WTC11 (cell line): ENCODE measurements around the gene LFNG. TPM values are rescaled to one million over a fixed set of nuclear protein-coding genes. Genes with fewer than 3 reads are reported as not detected.
A peak's percentile ranks its signal among the peaks of the same experiment; 100 is the strongest.

Experiments
- ATAC-seq: fragments of 200-7000 bp; cut with Tn5 transposase; 2 replicates; pipeline ENCODE4 v1.10.0; 2021; ENCODE audit warnings: mild to moderate bottlenecking, moderate library complexity
- CTCF ChIA-PET: fragments of 300-600 bp; sonication (Branson Sonifier 250); formaldehyde crosslinking; loops from one replicate; lab custom pipeline; 2021; ENCODE audit warnings: antibody characterized with exemption; lab: Charles Lee
- POLR2A ChIA-PET: fragments of 350-600 bp; sonication (Branson Sonifier 250); formaldehyde crosslinking; loops from one replicate; lab custom pipeline; 2021; ENCODE audit warnings: antibody characterized with exemption; lab: Charles Lee
- DNase-seq: peaks from one replicate; pipeline ENCODE4 v3.0.0; 2021; ENCODE audit warnings: low spot score
- H3K27ac Mint-ChIP-seq: 2 replicates; pipeline ENCODE4 v1.8.0; 2021; ENCODE audit warnings: mixed read lengths
- H3K27me3 Mint-ChIP-seq: 2 replicates; pipeline ENCODE4 v1.8.0; 2021; ENCODE audit warnings: low read depth, mild to moderate bottlenecking, moderate library complexity, mixed read lengths
- H3K36me3 Mint-ChIP-seq: 2 replicates; pipeline ENCODE4 v1.8.0; 2021; ENCODE audit warnings: mixed read lengths
- H3K4me1 Mint-ChIP-seq: 2 replicates; pipeline ENCODE4 v1.8.0; 2022; ENCODE audit warnings: mixed read lengths
- H3K4me3 Mint-ChIP-seq: 2 replicates; pipeline ENCODE4 v1.8.0; 2021; ENCODE audit warnings: mild to moderate bottlenecking, moderate library complexity, mixed read lengths
- H3K9me3 Mint-ChIP-seq: 2 replicates; pipeline ENCODE4 v1.8.0; 2021; ENCODE audit warnings: mixed read lengths
- AR ChIP-seq: fragments of 250-450 bp; sonication (Bioruptor Pico); IDR thresholded peaks from 2 replicates; pipeline ENCODE4 v1.9.0; 2021; ENCODE audit warnings: mild to moderate bottlenecking
- ATF1 ChIP-seq: sonication (generic); formaldehyde crosslinking; IDR thresholded peaks from 2 replicates; pipeline ENCODE4 v1.8.1; 2023; ENCODE audit warnings: mild to moderate bottlenecking, moderate library complexity, missing genetic modification reagents
- CBFB ChIP-seq: sonication (generic); formaldehyde crosslinking; IDR thresholded peaks from 2 replicates; pipeline ENCODE4 v1.8.1; 2022; ENCODE audit warnings: mild to moderate bottlenecking, low read depth, missing genetic modification reagents
- CREM ChIP-seq: sonication (generic); formaldehyde crosslinking; IDR thresholded peaks from 2 replicates; pipeline ENCODE4 v1.8.1; 2022; ENCODE audit warnings: mild to moderate bottlenecking, missing genetic modification reagents, moderate library complexity
- E2F4 ChIP-seq: sonication (generic); formaldehyde crosslinking; IDR thresholded peaks from 2 replicates; pipeline ENCODE4 v1.8.1; 2022; ENCODE audit warnings: low read depth, mild to moderate bottlenecking, moderate library complexity, missing genetic modification reagents, borderline replicate concordance
- ELF4 ChIP-seq: sonication (generic); formaldehyde crosslinking; IDR thresholded peaks from 2 replicates; pipeline ENCODE4 v1.8.1; 2022; ENCODE audit warnings: low read depth, mild to moderate bottlenecking, moderate library complexity, missing genetic modification reagents
- ETV6 ChIP-seq: sonication (generic); formaldehyde crosslinking; IDR thresholded peaks from 2 replicates; pipeline ENCODE4 v1.8.1; 2022; ENCODE audit warnings: mild to moderate bottlenecking, missing genetic modification reagents
- FOXK1 ChIP-seq: sonication (generic); formaldehyde crosslinking; IDR thresholded peaks from 2 replicates; pipeline ENCODE4 v1.8.0; 2022; ENCODE audit warnings: mild to moderate bottlenecking, moderate library complexity, missing genetic modification reagents
- FOXP4 ChIP-seq: sonication (generic); formaldehyde crosslinking; IDR thresholded peaks from 2 replicates; pipeline ENCODE4 v1.8.0; 2022; ENCODE audit warnings: mild to moderate bottlenecking, missing genetic modification reagents
- HMGXB4 ChIP-seq: sonication (generic); formaldehyde crosslinking; IDR thresholded peaks from 2 replicates; pipeline ENCODE4 v1.8.1; 2023; ENCODE audit warnings: mild to moderate bottlenecking, moderate library complexity, missing genetic modification reagents
- JUN ChIP-seq: sonication (generic); formaldehyde crosslinking; IDR thresholded peaks from 2 replicates; pipeline ENCODE4 v1.8.0; 2023; ENCODE audit warnings: mild to moderate bottlenecking, missing genetic modification reagents
- MAX ChIP-seq: sonication (generic); formaldehyde crosslinking; IDR thresholded peaks from 2 replicates; pipeline ENCODE4 v1.8.0; 2022; ENCODE audit warnings: mild to moderate bottlenecking, missing genetic modification reagents
- NFYB ChIP-seq: sonication (generic); formaldehyde crosslinking; conservative IDR thresholded peaks from 2 replicates; pipeline ENCODE4 v1.8.0; 2022; ENCODE audit warnings: low read depth, missing genetic modification reagents
- PRDM15 ChIP-seq: sonication (generic); formaldehyde crosslinking; IDR thresholded peaks from 2 replicates; pipeline ENCODE4 v1.8.0; 2022; ENCODE audit warnings: missing genetic modification reagents
- RORB ChIP-seq: fragments of 250-450 bp; sonication (Bioruptor Pico); IDR thresholded peaks from 2 replicates; pipeline ENCODE4 v1.9.0; 2021; ENCODE audit warnings: mild to moderate bottlenecking
- SP1 ChIP-seq: sonication (generic); formaldehyde crosslinking; conservative IDR thresholded peaks from 2 replicates; pipeline ENCODE4 v1.8.1; 2022; ENCODE audit warnings: missing genetic modification reagents
- TCF7 ChIP-seq: sonication (generic); formaldehyde crosslinking; IDR thresholded peaks from 2 replicates; pipeline ENCODE4 v1.8.0; 2022; ENCODE audit warnings: mild to moderate bottlenecking, low read depth, missing genetic modification reagents, moderate library complexity
- ZNF138 ChIP-seq: sonication (generic); formaldehyde crosslinking; conservative IDR thresholded peaks from 2 replicates; pipeline ENCODE4 v1.8.1; 2022; ENCODE audit warnings: mild to moderate bottlenecking, moderate library complexity, missing genetic modification reagents
- ZNF263 ChIP-seq: sonication (generic); formaldehyde crosslinking; IDR thresholded peaks from 2 replicates; pipeline ENCODE4 v1.8.1; 2022; ENCODE audit warnings: low read depth, mild to moderate bottlenecking, moderate library complexity, missing genetic modification reagents
- total RNA-seq: library from RNA; stranded (reverse); gene quantifications from 3 replicates; pipeline ENCODE4 v1.2.3, GENCODE V29; 2021

LFNG gene
- total RNA-seq, 1 experiment from 2014 or later, result 29.4 TPM

- Mint-ChIP-seq H3K27me3 (no peaks in the 10 kb centered on the region), H3K36me3 (peaks cover 24% of the 10 kb centered on the region), H3K27ac (peak within 1 kb of the TSS; percentile 93), H3K4me1 (peaks cover 12% of the 10 kb centered on the region), H3K9me3 (no peaks in the 10 kb centered on the region), H3K4me3 (peak within 1 kb of the TSS; percentile 82)
- ChIA-PET CTCF (interaction anchor here (0.5 to 2.1 kb wide), 29 partner anchors 12 to 207 kb away, joined by 3 to 15 read pairs (median 4); partner anchors contain the start of gene TTYH3), POLR2A (interaction anchor here (0.7 to 0.9 kb wide), 3 partner anchors 23 to 56 kb away, joined by 3 to 7 read pairs (median 4); no protein-coding TSS in a partner anchor)
- ATAC-seq, result peak; percentile 90
- TF ChIP-seq MAX (CRISPR knock-in tag), result peak; percentile 38; the same call in 1 of the 2 replicates
- TF ChIP-seq ETV6 (CRISPR knock-in tag), result peak; percentile 75
- peak; percentile 46 for TF ChIP-seq FOXK1 (CRISPR knock-in tag)
- TF ChIP-seq FOXP4, result peak; percentile 63; the same call in 1 of the 2 replicates
- TF ChIP-seq PRDM15 (CRISPR knock-in tag), result peak; percentile 62
- TF ChIP-seq JUN (CRISPR knock-in tag), result peak; percentile 9; the same call in 1 of the 2 replicates
- 0 out of 2 replicates have a peak, but pooled peaks have one; percentile 12 for TF ChIP-seq HMGXB4 (CRISPR knock-in tag)
- TF ChIP-seq TCF7 (CRISPR knock-in tag), result no peak
- TF ChIP-seq CREM (CRISPR knock-in tag), result no peak; the same call in 1 of the 2 replicates
- peak; percentile 90 for TF ChIP-seq SP1 (CRISPR knock-in tag)
- peak; percentile 99 for DNase-seq
Measured at GRCh38 chr7:2555121-2556052, 35.8 kb downstream of the LFNG start, which contains the start of gene BRAT1. TSS of gene BRAT1 (minus strand) at chr7:2555524. CDS start at chr7:2554431, 1,093 bp downstream.

- Mint-ChIP-seq H3K4me1 (peaks cover 10% of the 10 kb centered on the region), H3K27ac (no peak within 1 kb of the TSS), H3K4me3 (peak within 1 kb of the TSS; percentile 66), H3K9me3 (no peaks in the 10 kb centered on the region), H3K36me3 (peaks cover 4% of the 10 kb centered on the region), H3K27me3 (no peaks in the 10 kb centered on the region)
- ChIA-PET POLR2A (interaction anchor here (0.6 to 1.3 kb wide), 3 partner anchors 26 to 908 kb away, joined by 3 read pairs; no protein-coding TSS in a partner anchor), CTCF (interaction anchor here (0.7 to 2.4 kb wide), 8 partner anchors 9 to 159 kb away, joined by 3 to 9 read pairs (median 6); no protein-coding TSS in a partner anchor)
- peak; percentile 47 for ATAC-seq
- DNase-seq, result peak; percentile 98
- TF ChIP-seq AR (CRISPR knock-in tag) (no peak), ELF4 (CRISPR knock-in tag) (no peak), ZNF263 (CRISPR knock-in tag) (no peak), ZNF138 (CRISPR knock-in tag) (no peak), E2F4 (CRISPR knock-in tag) (no peak), CBFB (CRISPR knock-in tag) (no peak), RORB (CRISPR knock-in tag) (no peak), ATF1 (CRISPR knock-in tag) (no peak), NFYB (CRISPR knock-in tag) (no peak; the same call in 1 of the 2 replicates)
Measured at GRCh38 chr7:2558629-2559282, 39.2 kb downstream of the LFNG start, which contains the start of gene IQCE. TSS of gene IQCE (plus strand) at chr7:2558979. CDS start at chr7:2559182, 203 bp downstream.
